ENCODE results near the gene COL19A1.

The COL19A1 gene

GRCh38 chr6:70241031-70241430, 374.7 kb downstream of the COL19A1 start:
- Histone ChIP-seq H3K9ac (ENCODE audit: low read depth, low read length) (no peak overlapping the region), H3K36me3 (ENCODE audit: insufficient read depth, low read length) (no peaks in the 10 kb centered on the region), H3K27me3 (ENCODE audit: insufficient read depth, low read length) (no peaks in the 10 kb centered on the region), H3K4me1 (ENCODE audit: insufficient read depth, low read length) (peaks cover 9% of the 10 kb centered on the region; the same call in 1 of the 2 replicates), H3K27ac (ENCODE audit: low read depth, low read length) (no peak overlapping the region), H3K9me3 (ENCODE audit: insufficient read depth, low read depth, low read length) (no peaks in the 10 kb centered on the region), H3K4me3 (ENCODE audit: low read length) (no peak overlapping the region)
- 93% methylated on average over 3 of the region's 3 CpGs for WGBS

DNA sequence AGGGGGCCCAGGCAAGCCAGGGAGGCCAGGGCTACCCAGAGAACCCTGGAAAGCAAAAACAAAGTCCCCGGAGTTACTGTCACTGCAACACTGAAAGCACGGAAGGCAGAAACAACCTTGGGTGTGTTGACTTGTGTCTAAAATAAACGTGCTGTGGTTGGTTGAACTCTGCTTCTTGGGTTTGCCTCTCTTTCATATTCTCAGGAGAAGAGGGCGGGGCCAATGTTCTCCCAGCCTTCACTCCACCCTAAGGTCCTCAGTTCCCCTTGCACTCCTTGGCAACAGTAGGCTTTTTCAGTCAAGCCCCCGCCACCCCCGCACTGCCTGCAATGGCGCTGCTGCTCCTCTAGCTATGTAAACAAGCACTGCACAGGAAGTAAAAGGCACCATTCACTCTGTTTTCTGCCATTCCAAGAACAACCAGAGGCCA, 375.6 kb downstream of the COL19A1 start:
- Histone ChIP-seq H3K27ac (ENCODE audit: low read depth, low read length) (peak overlapping the region; percentile 32; the same call in 1 of the 2 replicates), H3K9ac (ENCODE audit: low read depth, low read length) (no peak overlapping the region), H3K27me3 (ENCODE audit: insufficient read depth, low read length) (no peaks in the 10 kb centered on the region), H3K4me3 (ENCODE audit: low read length) (no peak overlapping the region), H3K36me3 (ENCODE audit: insufficient read depth, low read length) (no peaks in the 10 kb centered on the region), H3K9me3 (ENCODE audit: insufficient read depth, low read depth, low read length) (no peaks in the 10 kb centered on the region), H3K4me1 (ENCODE audit: insufficient read depth, low read length) (peaks cover 9% of the 10 kb centered on the region; the same call in 1 of the 2 replicates)
- WGBS, result 90% methylated on average over 7 of the region's 7 CpGs

DNA sequence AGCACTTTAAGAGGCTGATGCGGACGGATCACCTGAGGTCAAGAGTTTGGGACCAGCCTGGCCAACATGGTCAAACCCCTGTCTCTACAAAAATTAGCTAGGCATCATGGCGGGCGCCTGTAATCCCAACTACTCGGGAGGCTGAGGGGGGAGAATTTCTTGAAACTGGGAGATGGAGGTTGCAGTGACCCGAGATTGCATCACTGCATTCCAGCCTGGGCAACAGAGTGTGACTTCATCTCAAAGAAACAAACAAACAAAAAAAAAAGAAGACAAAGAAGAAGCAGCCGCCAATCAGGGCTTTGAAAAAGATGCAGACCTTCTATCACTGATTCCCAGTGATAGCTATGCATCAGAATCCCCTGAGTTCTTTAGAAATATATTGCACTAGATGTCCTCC, 379.8 kb downstream of the COL19A1 start:
- Histone ChIP-seq H3K4me3 (ENCODE audit: low read length) (no peak overlapping the region), H3K4me1 (ENCODE audit: insufficient read depth, low read length) (peaks cover 9% of the 10 kb centered on the region; the same call in 1 of the 2 replicates), H3K9ac (ENCODE audit: low read depth, low read length) (no peak overlapping the region), H3K27ac (ENCODE audit: low read depth, low read length) (no peak overlapping the region), H3K9me3 (ENCODE audit: insufficient read depth, low read depth, low read length) (no peaks in the 10 kb centered on the region), H3K27me3 (ENCODE audit: insufficient read depth, low read length) (no peaks in the 10 kb centered on the region), H3K36me3 (ENCODE audit: insufficient read depth, low read length) (no peaks in the 10 kb centered on the region)
- WGBS, result 86% methylated on average over 7 of the region's 7 CpGs

DNA sequence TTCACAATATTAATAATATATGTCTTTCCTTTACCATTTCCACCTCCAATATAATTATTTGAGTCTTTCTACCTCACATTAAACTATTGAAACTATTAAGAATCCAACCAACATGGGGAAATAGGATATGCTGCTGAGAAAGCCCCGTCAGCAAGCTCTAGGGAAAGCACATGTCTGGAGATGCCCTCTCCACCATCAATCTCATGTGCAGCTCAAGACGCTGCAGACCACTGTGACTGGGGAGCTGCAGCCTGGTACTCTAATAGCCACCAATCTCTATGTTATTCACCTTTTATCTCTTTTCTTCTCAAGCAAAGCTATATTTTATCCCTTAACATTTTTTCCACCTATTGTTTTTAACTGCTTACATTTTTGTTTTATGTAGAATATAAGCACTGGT, 386.2 kb downstream of the COL19A1 start:
- 96% methylated on average over 2 of the region's 2 CpGs for WGBS
- Histone ChIP-seq H3K9ac (ENCODE audit: low read depth, low read length) (no peak overlapping the region), H3K27ac (ENCODE audit: low read depth, low read length) (no peak overlapping the region), H3K4me3 (ENCODE audit: low read length) (no peak overlapping the region), H3K36me3 (ENCODE audit: insufficient read depth, low read length) (no peaks in the 10 kb centered on the region), H3K27me3 (ENCODE audit: insufficient read depth, low read length) (no peaks in the 10 kb centered on the region), H3K9me3 (ENCODE audit: insufficient read depth, low read depth, low read length) (no peaks in the 10 kb centered on the region), H3K4me1 (ENCODE audit: insufficient read depth, low read length) (no peaks in the 10 kb centered on the region)

- 86% methylated on average over 1 of the region's 3 CpGs for whole genome bisulfite sequencing
- Histone ChIP-seq H3K27ac (ENCODE audit: low read depth, low read length) (no peak overlapping the region), H3K4me3 (ENCODE audit: low read length) (no peak overlapping the region), H3K9ac (ENCODE audit: low read depth, low read length) (no peak overlapping the region), H3K36me3 (ENCODE audit: insufficient read depth, low read length) (no peaks in the 10 kb centered on the region), H3K27me3 (ENCODE audit: insufficient read depth, low read length) (no peaks in the 10 kb centered on the region), H3K9me3 (ENCODE audit: insufficient read depth, low read depth, low read length) (no peaks in the 10 kb centered on the region), H3K4me1 (ENCODE audit: insufficient read depth, low read length) (no peaks in the 10 kb centered on the region)
These were observed 387.6 kb downstream of the COL19A1 start for GRCh38 chr6:70253923-70254322.

DNA sequence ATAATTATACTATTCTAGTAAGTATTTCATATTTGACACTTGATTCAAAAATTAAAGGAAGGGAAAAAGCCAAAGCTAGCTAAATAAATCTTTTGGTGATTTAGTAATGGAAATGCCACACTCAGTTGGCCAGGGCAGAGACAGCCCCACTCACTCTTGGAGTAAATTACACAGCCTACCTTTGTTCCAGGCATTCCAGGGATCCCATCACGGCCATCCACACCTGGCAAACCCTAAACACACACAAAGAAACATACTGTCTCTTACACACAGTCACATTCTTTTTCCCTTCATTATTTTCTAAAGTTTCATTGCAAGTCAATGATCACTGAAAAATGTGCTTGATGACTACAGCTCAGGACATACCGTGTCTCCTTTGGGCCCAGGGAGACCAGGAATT, 388.4 kb downstream of the COL19A1 start:
- 87% methylated on average over 2 of the region's 2 CpGs for WGBS
- H3K9me3 ChIP-seq (ENCODE audit: insufficient read depth, low read depth, low read length), result no peaks in the 10 kb centered on the region

GRCh38 chr6:70257768-70258273, 391.5 kb downstream of the COL19A1 start:
- 96% methylated on average over 1 of the region's 2 CpGs for WGBS

More for the DNA sequence above, 388.4 kb downstream of the COL19A1 start:
- no peak overlapping the region for H3K9ac ChIP-seq (ENCODE audit: low read depth, low read length)
- no peaks in the 10 kb centered on the region for H3K36me3 ChIP-seq (ENCODE audit: insufficient read depth, low read length)
- H3K27ac ChIP-seq (ENCODE audit: low read depth, low read length), result no peak overlapping the region
- H3K4me3 ChIP-seq (ENCODE audit: low read length), result no peak overlapping the region
- no peaks in the 10 kb centered on the region for H3K4me1 ChIP-seq (ENCODE audit: insufficient read depth, low read length)
- H3K27me3 ChIP-seq (ENCODE audit: insufficient read depth, low read length), result no peaks in the 10 kb centered on the region

DNA sequence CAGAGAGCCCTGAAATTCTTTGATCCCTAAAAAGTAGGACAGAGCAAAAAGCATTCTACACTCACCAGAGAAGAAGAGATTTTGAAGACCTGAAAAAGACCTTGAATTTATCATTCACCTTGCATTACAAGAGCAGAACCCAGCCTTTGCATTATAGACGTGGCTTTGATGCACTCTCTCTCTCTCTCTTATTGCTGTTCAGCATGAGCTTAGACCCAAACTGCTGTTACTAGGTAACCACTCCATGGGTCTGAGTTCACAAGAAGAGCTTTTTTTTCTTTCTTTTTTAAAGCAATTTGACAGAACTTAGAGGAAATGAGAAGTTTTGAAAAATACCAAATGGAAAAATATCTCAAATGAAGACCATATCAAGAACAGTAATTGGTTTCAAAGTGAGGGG, 392.1 kb downstream of the COL19A1 start:
- Histone ChIP-seq H3K9ac (ENCODE audit: low read depth, low read length) (no peak overlapping the region), H3K4me1 (ENCODE audit: insufficient read depth, low read length) (no peaks in the 10 kb centered on the region), H3K27ac (ENCODE audit: low read depth, low read length) (no peak overlapping the region), H3K4me3 (ENCODE audit: low read length) (no peak overlapping the region), H3K27me3 (ENCODE audit: insufficient read depth, low read length) (no peaks in the 10 kb centered on the region), H3K36me3 (ENCODE audit: insufficient read depth, low read length) (no peaks in the 10 kb centered on the region), H3K9me3 (ENCODE audit: insufficient read depth, low read depth, low read length) (no peaks in the 10 kb centered on the region)
- 74% methylated on average over 1 of the region's 1 CpG for WGBS

More at GRCh38 chr6:70257768-70258273, 391.5 kb downstream of the COL19A1 start:
- Histone ChIP-seq H3K9me3 (ENCODE audit: insufficient read depth, low read depth, low read length) (no peaks in the 10 kb centered on the region), H3K36me3 (ENCODE audit: insufficient read depth, low read length) (no peaks in the 10 kb centered on the region), H3K9ac (ENCODE audit: low read depth, low read length) (no peak overlapping the region), H3K27ac (ENCODE audit: low read depth, low read length) (no peak overlapping the region), H3K4me1 (ENCODE audit: insufficient read depth, low read length) (no peaks in the 10 kb centered on the region), H3K4me3 (ENCODE audit: low read length) (no peak overlapping the region), H3K27me3 (ENCODE audit: insufficient read depth, low read length) (no peaks in the 10 kb centered on the region)
